Muscle of back (tissue), 11 donors: Measurements from ENCODE around the gene CACNA1C. TPM values are rescaled to one million over a fixed set of nuclear protein-coding genes. Genes with fewer than 3 reads are reported as not detected.

Experiments used
- DNase-seq, 3 donors: peaks; one replicate each; pipeline versions ENCODE4 v3.0.0 to v3.0.0-alpha.2; 2013
- polyA plus RNA-seq, 10 donors: library from polyadenylated mRNA; unstranded; fragments of 120-200 nt; gene quantifications; one replicate each; pipeline ENCODE4 v1.2.1, GENCODE V29; 2013; ENCODE audit not compliant: insufficient read length in 10 of 10

Gene CACNA1C
- polyA plus RNA-seq, 10 donors = 2.2 to 5.8 (median 3.5) TPM

- no peak for DNase-seq
Observed at GRCh38 chr12:2292560-2292959, 239.8 kb downstream of the CACNA1C start.

- DNase-seq = no peak
Observed at GRCh38 chr12:2294651-2295475, 242.1 kb downstream of the CACNA1C start.

GRCh38 chr12:2295941-2296461, 243.2 kb downstream of the CACNA1C start:
- peak in 1 of 3 donors; percentile 43 for DNase-seq

- DNase-seq = no peak
Observed at GRCh38 chr12:2297004-2297403, 244.2 kb downstream of the CACNA1C start.

GRCh38 chr12:2297658-2298057, 244.9 kb downstream of the CACNA1C start:
- DNase-seq = no peak

GRCh38 chr12:2298556-2299200, 245.9 kb downstream of the CACNA1C start:
- DNase-seq = no peak

GRCh38 chr12:2299206-2299605, 246.4 kb downstream of the CACNA1C start:
- DNase-seq = peak in 1 of 3 donors; percentile 53

- DNase-seq = no peak
Observed at GRCh38 chr12:2300168-2300567, 247.4 kb downstream of the CACNA1C start.

- no peak for DNase-seq
Observed at GRCh38 chr12:2300886-2301285, 248.1 kb downstream of the CACNA1C start.

- no peak for DNase-seq
Observed at GRCh38 chr12:2301531-2302461, 249.0 kb downstream of the CACNA1C start.

GRCh38 chr12:2302711-2303580, 250.2 kb downstream of the CACNA1C start:
- DNase-seq = no peak

GRCh38 chr12:2304223-2304622, 251.4 kb downstream of the CACNA1C start:
- DNase-seq = no peak

- no peak for DNase-seq
Observed at GRCh38 chr12:2306012-2306411, 253.2 kb downstream of the CACNA1C start.

- no peak for DNase-seq
Observed at GRCh38 chr12:2306735-2307134, 253.9 kb downstream of the CACNA1C start.

- no peak for DNase-seq
Observed at GRCh38 chr12:2307550-2307949, 254.8 kb downstream of the CACNA1C start.

- no peak for DNase-seq
Observed at GRCh38 chr12:2309647-2310046, 256.9 kb downstream of the CACNA1C start.

- peak; percentile 44 to 91 (median 69) for DNase-seq
Observed at GRCh38 chr12:2311020-2311778, 258.4 kb downstream of the CACNA1C start.

- DNase-seq = no peak
Observed at GRCh38 chr12:2312175-2312574, 259.4 kb downstream of the CACNA1C start.

- no peak for DNase-seq
Observed at GRCh38 chr12:2312770-2313169, 260.0 kb downstream of the CACNA1C start.

- no peak for DNase-seq
Observed at GRCh38 chr12:2314492-2314891, 261.7 kb downstream of the CACNA1C start.
